A549 (cell line): ENCODE results near the gene SLC26A5. TPM values are rescaled to one million over a fixed set of nuclear protein-coding genes. Genes with fewer than 3 reads are reported as not detected.

Source experiments
- ATAC-seq, 2 experiments: fragments of 200-7000 bp in 1 of 2; fragments of >200 bp in 1 of 2; cut with Nextera tagmentation in 1 of 2; cut with Tn5 transposase in 1 of 2; 3 replicates each; pipeline versions ENCODE4 v1.8.0 to v1.9.1; 2018 to 2020; ENCODE audit warnings: mild to moderate bottlenecking in 1 of 2, moderate library complexity in 1 of 2
- CTCF ChIA-PET: fragments of 300-600 bp; sonication (Branson Sonifier 250); formaldehyde crosslinking; extraction: SDS; loops from one replicate; lab custom pipeline; 2021; ENCODE audit warnings: antibody characterized with exemption, inconsistent platforms; lab: Yijun Ruan, JAX
- POLR2A ChIA-PET: fragments of 350-600 bp; formaldehyde crosslinking; extraction: SDS; loops from one replicate; lab custom pipeline; 2021; ENCODE audit warnings: antibody characterized with exemption, inconsistent platforms; lab: Yijun Ruan, JAX
- DNase-seq, 2 experiments: peaks; one replicate each; pipeline versions ENCODE4 v3.0.0 to v3.0.0-alpha.2; 2011 to 2016; ENCODE audit warnings: low read depth in 1 of 2, low spot score in 1 of 2
- FAIRE-seq: peaks from 2 replicates; lab custom pipeline; 2011; peaks lifted over from hg19 to GRCh38; lab: Jason Lieb, UNC
- H3K27ac ChIP-seq, 2 experiments: fragments of >200 bp; sonication (Bioruptor Twin); formaldehyde crosslinking; 3 replicates each; pipeline ENCODE4 v1.5.1; 2016 to 2017
- H3K4me1 ChIP-seq: fragments of >200 bp; sonication (Bioruptor Twin); formaldehyde crosslinking; 3 replicates; pipeline ENCODE4 v1.6.1; 2016
- H3K4me2 ChIP-seq: fragments of >200 bp; sonication (Bioruptor Twin); formaldehyde crosslinking; 3 replicates; pipeline ENCODE4 v1.6.1; 2016
- H3K4me3 ChIP-seq: fragments of >200 bp; sonication (Bioruptor Twin); formaldehyde crosslinking; 3 replicates; pipeline ENCODE4 v1.5.1; 2016
- H3K9me3 ChIP-seq: fragments of >200 bp; sonication (Bioruptor Twin); formaldehyde crosslinking; 3 replicates; pipeline ENCODE4 v1.6.1; 2016
- ATOH8 ChIP-seq: fragments of 250-450 bp; sonication (Bioruptor Pico); IDR thresholded peaks from 2 replicates; pipeline ENCODE4 v1.5.0; 2020; ENCODE audit warnings: low read depth, mild to moderate bottlenecking, moderate library complexity
- CBX2 ChIP-seq: fragments of 200-600 bp; sonication (generic); IDR thresholded peaks from 2 replicates; pipeline ENCODE4 v1.6.1; 2016; ENCODE audit warnings: low read depth, mild to moderate bottlenecking, borderline replicate concordance
- CHD2 ChIP-seq: fragments of 150-350 bp; IDR thresholded peaks from 2 replicates; pipeline ENCODE4 v1.6.1; 2014; ENCODE audit warnings: low read length; ENCODE audit not compliant: partially characterized antibody
- CHD4 ChIP-seq: fragments of 200-600 bp; sonication (generic); IDR thresholded peaks from 2 replicates; pipeline ENCODE4 v1.6.1; 2016; ENCODE audit warnings: antibody characterized with exemption, mild to moderate bottlenecking, borderline replicate concordance
- CTCF ChIP-seq: fragments of >200 bp; sonication (Bioruptor Twin); formaldehyde crosslinking; IDR thresholded peaks from 3 replicates; pipeline ENCODE4 v1.5.1; 2016
- EHF ChIP-seq: fragments of 250-450 bp; sonication (Bioruptor Pico); IDR thresholded peaks from 2 replicates; pipeline ENCODE4 v1.5.0; 2020; ENCODE audit warnings: mild to moderate bottlenecking
- EP300 ChIP-seq, 2 experiments: fragments of >200 bp; sonication (Bioruptor Twin); formaldehyde crosslinking; IDR thresholded peaks; 2 replicates in 1 of 2; 3 replicates in 1 of 2; pipeline ENCODE4 v1.6.1; 2016 to 2017
- ESRRA ChIP-seq: fragments of 150-350 bp; IDR thresholded peaks from 2 replicates; pipeline ENCODE4 v1.6.1; 2014; ENCODE audit warnings: mild to moderate bottlenecking, low read length, borderline replicate concordance
- FOSL2 ChIP-seq, 2 experiments: fragments of 450-650 bp in 1 of 2; fragments of >200 bp in 1 of 2; sonication (Bioruptor Twin) in 1 of 2; formaldehyde crosslinking; IDR thresholded peaks; 2 replicates each; pipeline versions ENCODE4 v1.5.0 to v1.6.1; 2016 to 2020; ENCODE audit warnings: mild to moderate bottlenecking in 1 of 2, moderate library complexity in 1 of 2
- FOXS1 ChIP-seq: fragments of 250-450 bp; sonication (Bioruptor Pico); IDR thresholded peaks from 2 replicates; pipeline ENCODE4 v1.5.0; 2020; ENCODE audit warnings: mild to moderate bottlenecking, moderate library complexity
- HDAC2 ChIP-seq: fragments of 200-600 bp; sonication (generic); IDR thresholded peaks from 2 replicates; pipeline ENCODE4 v1.6.1; 2016
- HES2 ChIP-seq: fragments of >200 bp; sonication (Bioruptor Twin); formaldehyde crosslinking; IDR thresholded peaks from 2 replicates; pipeline ENCODE4 v1.6.1; 2016
- HMGXB4 ChIP-seq: fragments of 250-450 bp; sonication (Bioruptor Pico); IDR thresholded peaks from 2 replicates; pipeline ENCODE4 v1.5.0; 2021; ENCODE audit warnings: mild to moderate bottlenecking, moderate library complexity, borderline replicate concordance
- HOXA7 ChIP-seq: fragments of 250-450 bp; sonication (Bioruptor Pico); IDR thresholded peaks from 2 replicates; pipeline ENCODE4 v1.5.0; 2020; ENCODE audit warnings: mild to moderate bottlenecking, moderate library complexity
- HOXB5 ChIP-seq: fragments of 250-450 bp; sonication (Bioruptor Pico); IDR thresholded peaks from 2 replicates; pipeline ENCODE4 v1.5.0; 2020; ENCODE audit warnings: mild to moderate bottlenecking, moderate library complexity
- JUNB ChIP-seq: fragments of >200 bp; sonication (Bioruptor Twin); formaldehyde crosslinking; IDR thresholded peaks from 2 replicates; pipeline ENCODE4 v1.6.1; 2016
- MAX ChIP-seq: IDR thresholded peaks from 2 replicates; pipeline ENCODE4 v1.6.1; 2012
- MAZ ChIP-seq: fragments of 150-350 bp; IDR thresholded peaks from 2 replicates; pipeline ENCODE4 v1.6.1; 2014; ENCODE audit warnings: antibody characterized with exemption, low read depth, low read length, borderline replicate concordance
- POLR2A ChIP-seq: IDR thresholded peaks from 2 replicates; pipeline ENCODE4 v1.6.1; 2012; ENCODE audit warnings: mild to moderate bottlenecking, low read length
- POLR2AphosphoS2 ChIP-seq: conservative IDR thresholded peaks from 2 replicates; pipeline ENCODE4 v1.6.1; 2012; ENCODE audit warnings: low read length, improper control_type of control experiment, inconsistent platforms
- RAD21 ChIP-seq, 2 experiments: fragments of >200 bp in 1 of 2; sonication (Bioruptor Twin) in 1 of 2; formaldehyde crosslinking in 1 of 2; IDR thresholded peaks in 1 of 2; conservative IDR thresholded peaks in 1 of 2; 2 replicates in 1 of 2; 3 replicates in 1 of 2; pipeline ENCODE4 v1.6.1; 2012 to 2018; ENCODE audit warnings: inconsistent platforms in 1 of 2
- RARB ChIP-seq: fragments of 250-450 bp; sonication (Bioruptor Pico); IDR thresholded peaks from 2 replicates; pipeline ENCODE4 v1.8.0; 2021; ENCODE audit warnings: mild to moderate bottlenecking, moderate library complexity
- RCOR1 ChIP-seq: fragments of 150-350 bp; IDR thresholded peaks from 2 replicates; pipeline ENCODE4 v1.6.1; 2014; ENCODE audit warnings: antibody characterized with exemption, low read length, low read depth
- SMC3 ChIP-seq: fragments of >200 bp; sonication (Bioruptor Twin); formaldehyde crosslinking; IDR thresholded peaks from 3 replicates; pipeline ENCODE4 v1.6.1; 2018; ENCODE audit warnings: inconsistent platforms
- TFCP2L1 ChIP-seq: fragments of 250-450 bp; sonication (Bioruptor Pico); IDR thresholded peaks from 2 replicates; pipeline ENCODE4 v1.5.0; 2021; ENCODE audit warnings: mild to moderate bottlenecking
- TP53 ChIP-seq: fragments of 250-450 bp; sonication (Bioruptor Pico); IDR thresholded peaks from 2 replicates; pipeline ENCODE4 v1.5.0; 2021; ENCODE audit warnings: mild to moderate bottlenecking, moderate library complexity
- ZC3H11A ChIP-seq: fragments of 450-650 bp; IDR thresholded peaks from 2 replicates; pipeline ENCODE4 v1.6.1; 2014; ENCODE audit warnings: antibody characterized with exemption, mild to moderate bottlenecking
- ZSCAN20 ChIP-seq: fragments of 250-450 bp; sonication (Bioruptor Pico); IDR thresholded peaks from 2 replicates; pipeline ENCODE4 v1.8.0; 2022; ENCODE audit warnings: mild to moderate bottlenecking, moderate library complexity
- WGBS: methylation state at CpG from one replicate; pipeline ENCODE4 v1.1.6; 2017; ENCODE audit errors: missing lambda C conversion rate; 5-methylcytosine and 5-hydroxymethylcytosine counted together
- polyA plus RNA-seq, 4 experiments: library from polyadenylated mRNA; depleted of rRNA in 3 of 4; stranded (reverse); fragments of >200 nt; fragmentation: RNase III in 1 of 4; extraction: RNeasy Plus Mini Kit Qiagen cat#74134 plus additional on column Dnase treatment in 1 of 4; gene quantifications; 2 replicates in 3 of 4; 3 replicates in 1 of 4; pipeline ENCODE4 v1.2.3, GENCODE V29; 2011 to 2017

SLC26A5 gene
- polyA plus RNA-seq, 2 of the 4 experiments (the other 2 are of a cell fraction): not detected

GRCh38 chr7:103343758-103344452, 102.1 kb downstream of the SLC26A5 start:
- no peak for FAIRE-seq
- peak; percentile 23 to 31 for DNase-seq
- Histone ChIP-seq H3K27ac (peak overlapping the region; percentile 96 to 99), H3K4me2 (peak overlapping the region; percentile 81)
- peak; percentile 46 to 58 for ATAC-seq
- no peak for TF ChIP-seq POLR2A
- no peak for TF ChIP-seq ZC3H11A
- TF ChIP-seq ATOH8: no peak
- no peak for TF ChIP-seq CHD4
- no peak for TF ChIP-seq EP300 (IDR thresholded peaks at IDR 0.05)
- TF ChIP-seq HOXB5: no peak
- no peak for TF ChIP-seq FOSL2 (IDR thresholded peaks at IDR 0.05)
- no peak for TF ChIP-seq FOSL2 (CRISPR knock-in tag; IDR thresholded peaks at IDR 0.05)
- no peak for TF ChIP-seq TFCP2L1 (CRISPR knock-in tag)
- no peak for TF ChIP-seq CTCF
- TF ChIP-seq RAD21 (conservative IDR thresholded peaks at IDR 0.05 in 1 of 2, IDR thresholded peaks at IDR 0.05 in 1 of 2): no peak
- no peak for TF ChIP-seq RARB (CRISPR knock-in tag)
- TF ChIP-seq HOXA7: no peak
- TF ChIP-seq MAX: no peak
- TF ChIP-seq HDAC2: no peak
- TF ChIP-seq RCOR1: no peak
- no peak for TF ChIP-seq CBX2
- TF ChIP-seq, all 56 proteins: peak for 0
- peak overlapping the region; percentile 87 for H3K4me3 ChIP-seq
- ChIA-PET CTCF (no interaction called here), POLR2A (no interaction called here)
- H3K4me1 ChIP-seq: peaks cover 22% of the 10 kb centered on the region
- 4% methylated on average over 26 of the region's 26 CpGs for WGBS
- H3K9me3 ChIP-seq: no peaks in the 10 kb centered on the region

GRCh38 chr7:103343332-103343731, 102.7 kb downstream of the SLC26A5 start:
- ChIA-PET POLR2A (no interaction called here), CTCF (no interaction called here)
- peak overlapping the region; percentile 81 for H3K4me2 ChIP-seq
- no peak for TF ChIP-seq MAZ
- TF ChIP-seq SMC3: no peak
- TF ChIP-seq RCOR1: no peak
- TF ChIP-seq FOXS1 (CRISPR knock-in tag): no peak
- no peak for TF ChIP-seq CHD2
- TF ChIP-seq POLR2AphosphoS2: no peak
- TF ChIP-seq ATOH8: no peak
- no peak for TF ChIP-seq EHF (CRISPR knock-in tag)
- TF ChIP-seq CHD4: no peak
- TF ChIP-seq CTCF: no peak
- TF ChIP-seq HDAC2: no peak
- no peak for TF ChIP-seq ZC3H11A
- TF ChIP-seq TP53 (CRISPR knock-in tag): no peak
- no peak for TF ChIP-seq EP300 (IDR thresholded peaks at IDR 0.05)
- TF ChIP-seq ZSCAN20 (CRISPR knock-in tag): no peak
- TF ChIP-seq ESRRA: no peak
- TF ChIP-seq HMGXB4: no peak
- TF ChIP-seq JUNB: no peak
- no peak for TF ChIP-seq HES2
- H3K9me3 ChIP-seq: no peaks in the 10 kb centered on the region
- ATAC-seq: no peak
- FAIRE-seq: no peak
- H3K4me3 ChIP-seq: peak overlapping the region; percentile 87
- no peak for DNase-seq
- H3K27ac ChIP-seq: peak overlapping the region; percentile 96 to 99; a peak in 5 of 6 replicates
- H3K4me1 ChIP-seq: peaks cover 16% of the 10 kb centered on the region
